Left kidney (tissue), 8 donors: ENCODE data around the gene PSTK. TPM values are rescaled to one million over a fixed set of nuclear protein-coding genes. Genes with fewer than 3 reads are reported as not detected.

Source experiments
- DNase-seq: peaks from one replicate; pipeline ENCODE4 v3.0.0-alpha.2; 2013
- long read RNA-seq, 8 donors: transcript quantifications; one replicate each; lab custom pipeline, GENCODE V29; 2026
- polyA plus RNA-seq: library from polyadenylated mRNA; unstranded; fragments of 120-200 nt; gene quantifications from one replicate; pipeline ENCODE4 v1.2.1, GENCODE V29; 2013; ENCODE audit not compliant: insufficient read length

The PSTK gene
- polyA plus RNA-seq = 12.7 TPM
- long read RNA-seq, donor 1 = 0 reads
- long read RNA-seq, donor 2, partial matches to known transcripts = 0 of 1 reads
- long read RNA-seq, donor 2, other reads (novel, unspliced or antisense) = 0 of 1 reads
- long read RNA-seq, donor 3 = 0 reads
- long read RNA-seq, donor 4 = 0 reads
- long read RNA-seq, donor 5, partial matches to known transcripts = 0 of 5 reads
- long read RNA-seq, donor 5, other reads (novel, unspliced or antisense) = 0 of 5 reads
- long read RNA-seq, donor 6, partial matches to known transcripts = 0 of 9 reads
- long read RNA-seq, donor 6, other reads (novel, unspliced or antisense) = 6 of 9 reads
- long read RNA-seq, donor 7, partial matches to known transcripts = 0 of 4 reads
- long read RNA-seq, donor 7, other reads (novel, unspliced or antisense) = 0 of 4 reads
- long read RNA-seq, donor 8, partial matches to known transcripts = 0 of 11 reads
- long read RNA-seq, donor 8, other reads (novel, unspliced or antisense) = 10 of 11 reads

GRCh38 chr10:122980209-122981065 lies at the start of gene PSTK:
Gene PSTK (plus strand): TSS chr10:122980401. CDS start chr10:122980480, 79 bp downstream.
- DNase-seq = peak; percentile 89

- DNase-seq = no peak
These were observed 48.9 kb upstream of the PSTK start for GRCh38 chr10:122931088-122931906.

- DNase-seq = no peak
These were observed 40.9 kb upstream of the PSTK start for GRCh38 chr10:122939133-122939855.

GRCh38 chr10:122939856-122940543 lies 40.2 kb upstream of the PSTK start:
- DNase-seq = no peak

- DNase-seq = no peak
These were observed 30.9 kb upstream of the PSTK start for GRCh38 chr10:122949296-122949695.

- DNase-seq = peak; percentile 96
These were observed 26.1 kb upstream of the PSTK start, which contains the start of gene C10orf88 for GRCh38 chr10:122953902-122954730. Gene C10orf88 (minus strand): TSS chr10:122954227. CDS start chr10:122954178, 49 bp downstream.

GRCh38 chr10:122954731-122955050 lies 25.5 kb upstream of the PSTK start:
- DNase-seq = no peak

- no peak for DNase-seq
These were observed 24.3 kb upstream of the PSTK start for GRCh38 chr10:122955892-122956291.

- DNase-seq = no peak
These were observed 22.7 kb upstream of the PSTK start for GRCh38 chr10:122957474-122957873.

- DNase-seq = no peak
These were observed 17.8 kb upstream of the PSTK start for GRCh38 chr10:122962405-122962804.

- DNase-seq = no peak
These were observed 13.3 kb upstream of the PSTK start for GRCh38 chr10:122966879-122967278.

- DNase-seq = no peak
These were observed 11.5 kb upstream of the PSTK start for GRCh38 chr10:122968698-122969097.

GRCh38 chr10:122974023-122974422 lies 6.2 kb upstream of the PSTK start:
- no peak for DNase-seq

- DNase-seq = no peak
These were observed 5.6 kb upstream of the PSTK start for GRCh38 chr10:122974543-122975064.

GRCh38 chr10:122981066-122981464 lies 864 bp downstream of the PSTK start:
- DNase-seq = peak; percentile 19

GRCh38 chr10:122983898-122984297 lies 3.7 kb downstream of the PSTK start:
- no peak for DNase-seq

- DNase-seq = no peak
These were observed 4.5 kb downstream of the PSTK start for GRCh38 chr10:122984708-122985107.

- no peak for DNase-seq
These were observed 6.1 kb downstream of the PSTK start for GRCh38 chr10:122986335-122986734.

GRCh38 chr10:122988501-122988900 lies 8.3 kb downstream of the PSTK start:
- DNase-seq = no peak

GRCh38 chr10:122990278-122990677 lies 10.1 kb downstream of the PSTK start:
- DNase-seq = no peak
